Colonic mucosa (tissue), 4 donors: ENCODE measurements around the gene PRSS12. TPM values are rescaled to one million over a fixed set of nuclear protein-coding genes. Genes with fewer than 3 reads are reported as not detected.

Experiments
- DNase-seq: peaks from one replicate; pipeline ENCODE4 v3.0.0-alpha.2; 2020
- H3K27ac ChIP-seq: fragments of 200-600 bp; one replicate; pipeline ENCODE4 v1.8.0; 2021
- H3K27me3 ChIP-seq: fragments of 200-600 bp; one replicate; pipeline ENCODE4 v1.8.0; 2021
- H3K36me3 ChIP-seq: fragments of 200-600 bp; one replicate; pipeline ENCODE4 v1.8.0; 2021
- H3K4me1 ChIP-seq: fragments of 200-600 bp; one replicate; pipeline ENCODE4 v1.8.0; 2021; ENCODE audit warnings: mild to moderate bottlenecking
- H3K4me3 ChIP-seq: fragments of 200-600 bp; one replicate; pipeline ENCODE4 v1.8.0; 2021
- H3K9ac ChIP-seq, 2 donors: one replicate each; pipeline ENCODE4 v1.7.0; 2013; ENCODE audit warnings: control low read depth in 2 of 2, low read depth in 2 of 2, low read length in 2 of 2
- H3K9me3 ChIP-seq: fragments of 200-600 bp; one replicate; pipeline ENCODE4 v1.8.0; 2021
- CTCF ChIP-seq: fragments of 200-600 bp; IDR thresholded peaks from one replicate; pipeline ENCODE4 v1.8.0; 2022; ENCODE audit warnings: antibody characterized with exemption, mild to moderate bottlenecking
- intact Hi-C: fragments of 100-400 bp; cut with DNase I; formaldehyde crosslinking; loops from one replicate; pipeline ENCODE4 v1.14.1; 2022
- total RNA-seq, 2 donors: library from RNA; stranded (reverse); fragmentation: NEBNext Ultra II Directional in 1 of 2; extraction: Animal tissue kit (Norgen Biotek cat#: 25700) in 1 of 2; gene quantifications; one replicate each; pipeline ENCODE4 v1.2.1, GENCODE V29; 2021
- donor health status: healthy.
- donor health status: DM: no; HTN: no; CAD: no.
- donor health status: DM: no; HTN: no; CAD: no.

The PRSS12 gene
- total RNA-seq, 2 donors from 2014 or later = 20.1 to 22.4 TPM

GRCh38 chr4:118340109-118340508 lies 12.7 kb downstream of the PRSS12 start:
- H3K4me1 ChIP-seq = no peaks in the 10 kb centered on the region
- H3K27me3 ChIP-seq = no peaks in the 10 kb centered on the region
- no peak for DNase-seq
- H3K9ac ChIP-seq = no peak overlapping the region
- no peak for TF ChIP-seq CTCF
- no peak overlapping the region for H3K4me3 ChIP-seq
- intact Hi-C loops = no loop called here
- H3K27ac ChIP-seq = no peak overlapping the region
- no peaks in the 10 kb centered on the region for H3K36me3 ChIP-seq
- no peaks in the 10 kb centered on the region for H3K9me3 ChIP-seq

- no peaks in the 10 kb centered on the region for H3K36me3 ChIP-seq
- no peak overlapping the region for H3K27ac ChIP-seq
- H3K4me3 ChIP-seq = no peak overlapping the region
- H3K9me3 ChIP-seq = no peaks in the 10 kb centered on the region
- intact Hi-C loops = no loop called here
- H3K9ac ChIP-seq = no peak overlapping the region
- H3K27me3 ChIP-seq = no peaks in the 10 kb centered on the region
- DNase-seq = no peak
- no peak for TF ChIP-seq CTCF
- no peaks in the 10 kb centered on the region for H3K4me1 ChIP-seq
These were observed 13.6 kb downstream of the PRSS12 start for GRCh38 chr4:118338981-118339765.

GRCh38 chr4:118338518-118338917 lies 14.3 kb downstream of the PRSS12 start:
- Histone ChIP-seq H3K4me3 (no peak overlapping the region), H3K9ac (no peak overlapping the region), H3K27me3 (no peaks in the 10 kb centered on the region), H3K9me3 (no peaks in the 10 kb centered on the region), H3K4me1 (no peaks in the 10 kb centered on the region), H3K27ac (no peak overlapping the region), H3K36me3 (no peaks in the 10 kb centered on the region)
- intact Hi-C loops = no loop called here
- TF ChIP-seq CTCF = no peak
- DNase-seq = no peak

GRCh38 chr4:118337954-118338353 lies 14.8 kb downstream of the PRSS12 start:
- Histone ChIP-seq H3K4me1 (no peaks in the 10 kb centered on the region), H3K9ac (no peak overlapping the region), H3K4me3 (no peak overlapping the region), H3K36me3 (no peaks in the 10 kb centered on the region), H3K9me3 (no peaks in the 10 kb centered on the region), H3K27ac (no peak overlapping the region), H3K27me3 (no peaks in the 10 kb centered on the region)
- no peak for DNase-seq
- intact Hi-C loops = no loop called here
- no peak for TF ChIP-seq CTCF

- TF ChIP-seq CTCF = no peak
- Histone ChIP-seq H3K36me3 (no peaks in the 10 kb centered on the region), H3K27me3 (no peaks in the 10 kb centered on the region), H3K4me1 (no peaks in the 10 kb centered on the region), H3K9me3 (no peaks in the 10 kb centered on the region), H3K9ac (no peak overlapping the region), H3K27ac (no peak overlapping the region), H3K4me3 (no peak overlapping the region)
- no peak for DNase-seq
- intact Hi-C loops = no loop called here
These were observed 17.0 kb downstream of the PRSS12 start for GRCh38 chr4:118335774-118336173.
